ENCODE data around the gene IL23R. TPM values are rescaled to one million over a fixed set of nuclear protein-coding genes. Genes with fewer than 3 reads are reported as not detected.

The IL23R gene
- total RNA-seq, 1 experiment from 2014 or later: not detected

GRCh38 chr1:67192902-67193301 lies 26.6 kb downstream of the IL23R start:
- ChIA-PET POLR2A (no interaction called here), CTCF (no interaction called here)
- in situ Hi-C loops (cut with HindIII; ENCODE audit: low pct_unique_long_range_greater_than_20kb, low sequenced_read_pairs): no loop called here
- intact Hi-C loops (cut with micrococcal nuclease; ENCODE audit: unreplicated experiment): no loop called here
- Histone ChIP-seq H3K36me3 (ENCODE audit: control insufficient read depth, insufficient read depth, low read length) (no peaks in the 10 kb centered on the region), H3K9me3 (ENCODE audit: control insufficient read depth, insufficient read depth, low read depth, low read length) (no peaks in the 10 kb centered on the region), H3K27ac (ENCODE audit: low read length) (no peak overlapping the region), H3K4me1 (ENCODE audit: control insufficient read depth, insufficient read depth, low read length) (no peaks in the 10 kb centered on the region), H3K4me3 (ENCODE audit: low read depth in 2 of 2, low read length in 2 of 2) (no peak overlapping the region), H3K27me3 (ENCODE audit: control insufficient read depth, insufficient read depth, low read length) (no peaks in the 10 kb centered on the region)
- DNase-seq (ENCODE audit: low read depth, low spot score) (no peak), ATAC-seq (no peak)
- no TSS peak for BruUV-seq (replicated peaks)
- TF ChIP-seq SIN3A (IDR thresholded peaks at IDR 0.05; ENCODE audit: borderline replicate concordance, insufficient read depth, low read depth, low read length): no peak
- TF ChIP-seq REST (IDR thresholded peaks at IDR 0.05; ENCODE audit: insufficient read depth in 1 of 2, low read depth in 2 of 2, low read length in 1 of 2): no peak
- no peak for TF ChIP-seq POLR2AphosphoS5 (IDR thresholded peaks at IDR 0.05; ENCODE audit: low read depth, low read length)
- TF ChIP-seq CTCF (IDR thresholded peaks at IDR 0.05): no peak
- no peak for TF ChIP-seq TCF7L2 (IDR thresholded peaks at IDR 0.05; ENCODE audit: low read depth, low read length)

GRCh38 chr1:67193704-67194103 lies 27.4 kb downstream of the IL23R start:
- H3K27me3 ChIP-seq (ENCODE audit: control insufficient read depth, insufficient read depth, low read length): no peaks in the 10 kb centered on the region
- intact Hi-C loops (cut with micrococcal nuclease; ENCODE audit: unreplicated experiment) (no loop called here), in situ Hi-C loops (cut with HindIII; ENCODE audit: low pct_unique_long_range_greater_than_20kb, low sequenced_read_pairs) (no loop called here)
- no peak overlapping the region for H3K27ac ChIP-seq (ENCODE audit: low read length)
- no peaks in the 10 kb centered on the region for H3K36me3 ChIP-seq (ENCODE audit: control insufficient read depth, insufficient read depth, low read length)
- no peaks in the 10 kb centered on the region for H3K9me3 ChIP-seq (ENCODE audit: control insufficient read depth, insufficient read depth, low read depth, low read length)
- no peak overlapping the region for H3K4me3 ChIP-seq (ENCODE audit: low read depth in 2 of 2, low read length in 2 of 2)
- DNase-seq (ENCODE audit: low read depth, low spot score): no peak
- BruUV-seq (replicated peaks): no TSS peak
- no peaks in the 10 kb centered on the region for H3K4me1 ChIP-seq (ENCODE audit: control insufficient read depth, insufficient read depth, low read length)
- no peak for ATAC-seq
- ChIA-PET CTCF (interaction anchor here (0.8 kb wide), 1 partner anchor 18 kb away, joined by 4 read pairs; no protein-coding TSS in a partner anchor), POLR2A (no interaction called here)
- TF ChIP-seq REST (IDR thresholded peaks at IDR 0.05; ENCODE audit: insufficient read depth in 1 of 2, low read depth in 2 of 2, low read length in 1 of 2) (no peak), SIN3A (IDR thresholded peaks at IDR 0.05; ENCODE audit: borderline replicate concordance, insufficient read depth, low read depth, low read length) (no peak), CTCF (IDR thresholded peaks at IDR 0.05) (no peak), TCF7L2 (IDR thresholded peaks at IDR 0.05; ENCODE audit: low read depth, low read length) (no peak), POLR2AphosphoS5 (IDR thresholded peaks at IDR 0.05; ENCODE audit: low read depth, low read length) (no peak)
